ENCODE results near the gene TUBG2. TPM values are rescaled to one million over a fixed set of nuclear protein-coding genes. Genes with fewer than 3 reads are reported as not detected.

The TUBG2 gene
- total RNA-seq, 1 experiment from 2014 or later, result 26.1 TPM

DNA sequence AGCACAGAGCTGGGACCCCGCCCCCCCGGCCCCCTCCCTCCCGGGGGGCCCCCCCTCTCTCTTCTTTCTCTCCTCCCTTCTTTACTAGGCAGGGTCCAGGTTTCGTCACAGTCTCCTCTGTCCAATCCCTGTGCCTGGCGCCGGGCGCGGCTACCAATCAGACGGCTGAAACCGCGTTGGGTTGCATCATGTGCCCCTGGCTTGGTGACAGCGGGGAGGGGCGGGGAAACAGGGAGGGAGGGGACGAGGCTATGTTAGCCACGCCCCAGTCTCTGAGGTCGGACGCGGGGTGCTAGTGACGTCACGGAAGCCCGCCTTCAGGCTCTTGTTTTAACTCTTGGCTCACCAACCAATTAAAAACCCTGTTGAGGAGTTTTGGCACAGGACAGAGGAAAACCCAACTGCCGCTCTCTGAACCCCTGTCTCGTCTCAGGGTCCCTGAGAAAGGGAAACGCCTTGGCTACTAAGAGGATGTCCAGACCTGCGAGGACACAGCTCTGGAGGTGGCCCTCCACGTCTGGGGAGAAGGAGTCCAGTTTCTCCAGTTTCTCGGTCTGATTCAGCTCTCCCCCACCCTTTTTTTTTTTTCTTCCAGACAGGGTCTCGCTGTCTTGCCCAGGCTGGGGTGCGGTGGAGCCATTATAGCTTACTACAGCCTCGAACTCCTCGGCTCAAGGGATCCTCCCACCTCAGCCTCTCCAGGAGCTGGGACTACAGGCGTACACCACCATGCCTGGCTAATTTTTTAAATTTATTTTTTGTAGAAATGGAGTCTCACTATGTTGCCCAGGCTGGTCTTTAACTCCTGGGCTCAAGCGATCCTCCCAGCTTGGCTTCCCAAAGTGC, 18.2 kb downstream of the TUBG2 start:
- peak; percentile 100 for DNase-seq
- BruUV-seq (replicated peaks), result TSS peak; percentile 58
- Mint-ChIP-seq H3K36me3 (ENCODE audit: insufficient read depth, unreplicated experiment) (peaks cover 65% of the 10 kb centered on the region), H3K27me3 (ENCODE audit: unreplicated experiment) (peaks cover 12% of the 10 kb centered on the region), H3K27ac (ENCODE audit: unreplicated experiment) (peak overlapping the region; percentile 94), H3K4me3 (ENCODE audit: low read depth, unreplicated experiment) (peak overlapping the region; percentile 93), H3K4me1 (ENCODE audit: low read depth, unreplicated experiment) (peaks cover 48% of the 10 kb centered on the region), H3K9me3 (ENCODE audit: low read depth, unreplicated experiment) (no peaks in the 10 kb centered on the region)
- TF ChIP-seq, protein P1, sequence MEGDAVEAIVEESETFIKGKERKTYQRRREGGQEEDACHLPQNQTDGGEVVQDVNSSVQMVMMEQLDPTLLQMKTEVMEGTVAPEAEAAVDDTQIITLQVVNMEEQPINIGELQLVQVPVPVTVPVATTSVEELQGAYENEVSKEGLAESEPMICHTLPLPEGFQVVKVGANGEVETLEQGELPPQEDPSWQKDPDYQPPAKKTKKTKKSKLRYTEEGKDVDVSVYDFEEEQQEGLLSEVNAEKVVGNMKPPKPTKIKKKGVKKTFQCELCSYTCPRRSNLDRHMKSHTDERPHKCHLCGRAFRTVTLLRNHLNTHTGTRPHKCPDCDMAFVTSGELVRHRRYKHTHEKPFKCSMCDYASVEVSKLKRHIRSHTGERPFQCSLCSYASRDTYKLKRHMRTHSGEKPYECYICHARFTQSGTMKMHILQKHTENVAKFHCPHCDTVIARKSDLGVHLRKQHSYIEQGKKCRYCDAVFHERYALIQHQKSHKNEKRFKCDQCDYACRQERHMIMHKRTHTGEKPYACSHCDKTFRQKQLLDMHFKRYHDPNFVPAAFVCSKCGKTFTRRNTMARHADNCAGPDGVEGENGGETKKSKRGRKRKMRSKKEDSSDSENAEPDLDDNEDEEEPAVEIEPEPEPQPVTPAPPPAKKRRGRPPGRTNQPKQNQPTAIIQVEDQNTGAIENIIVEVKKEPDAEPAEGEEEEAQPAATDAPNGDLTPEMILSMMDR (IDR thresholded peaks at IDR 0.05; ENCODE audit: unreplicated experiment), result no peak
- intact Hi-C loops (cut with micrococcal nuclease; ENCODE audit: unreplicated experiment), result loop anchor here (5.0 to 10.0 kb wide), 3 partner anchors 70 to 100 kb away; partner anchors contain the start of genes PSMC3IP, RAMP2, RETREG3 and TUBG1
- CTCF ChIA-PET, result interaction anchor here (0.6 to 6.3 kb wide), 13 partner anchors 8 to 322 kb away, joined by 3 to 66 read pairs (median 4); partner anchors contain the start of genes PSMC3IP, RETREG3, TUBG1 and TUBG2

DNA sequence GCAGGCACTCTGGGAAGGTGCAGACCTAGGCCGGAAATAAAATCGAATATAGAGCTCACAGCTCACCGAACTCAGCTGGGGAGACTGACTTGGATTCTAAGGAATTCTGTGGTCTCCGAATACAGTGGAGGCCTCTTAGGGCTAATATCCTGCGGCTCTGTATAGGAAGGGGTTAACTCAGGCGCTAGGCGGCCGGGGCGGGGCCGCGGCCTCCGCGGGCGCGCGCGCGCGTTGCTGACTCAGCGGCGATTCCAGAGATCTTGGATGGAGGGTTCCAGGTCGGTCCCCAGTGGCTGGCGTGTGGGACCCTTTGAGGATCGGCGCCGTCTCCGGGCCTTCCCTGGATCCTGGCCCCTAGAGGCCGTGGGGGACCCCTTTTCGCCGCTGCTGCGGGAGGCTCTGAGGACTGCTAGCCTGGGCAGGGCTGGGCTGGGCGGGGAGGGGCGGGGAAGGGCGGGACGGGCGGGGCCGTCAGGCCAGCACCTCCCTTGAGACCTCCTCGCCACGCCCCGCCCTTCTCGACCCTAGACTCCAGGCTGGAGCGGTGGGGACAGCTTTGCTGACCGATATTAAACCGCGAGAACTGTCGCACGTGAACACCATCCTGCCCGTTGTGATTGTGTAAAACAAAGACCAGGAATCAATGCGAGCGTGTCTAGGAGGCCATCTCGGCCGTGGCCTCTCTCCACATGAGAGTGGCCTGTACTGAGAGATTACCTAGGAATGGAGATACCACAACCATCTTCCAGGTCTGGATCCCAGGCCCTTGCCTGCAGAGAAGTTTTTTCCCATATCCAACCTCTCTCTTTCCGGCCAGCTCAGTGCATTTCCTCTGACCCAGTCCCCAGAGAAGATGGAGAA, 19.1 kb downstream of the TUBG2 start:
- CTCF ChIA-PET, result interaction anchor here (0.8 to 6.3 kb wide), 11 partner anchors 11 to 111 kb away, joined by 3 to 66 read pairs (median 8); partner anchors contain the start of genes MLX, PSMC3IP, RETREG3 and TUBG1
- TSS peak; percentile 91 for BruUV-seq (replicated peaks)
- peak overlapping the region; percentile 94 for H3K27ac Mint-ChIP-seq (ENCODE audit: unreplicated experiment)

DNA sequence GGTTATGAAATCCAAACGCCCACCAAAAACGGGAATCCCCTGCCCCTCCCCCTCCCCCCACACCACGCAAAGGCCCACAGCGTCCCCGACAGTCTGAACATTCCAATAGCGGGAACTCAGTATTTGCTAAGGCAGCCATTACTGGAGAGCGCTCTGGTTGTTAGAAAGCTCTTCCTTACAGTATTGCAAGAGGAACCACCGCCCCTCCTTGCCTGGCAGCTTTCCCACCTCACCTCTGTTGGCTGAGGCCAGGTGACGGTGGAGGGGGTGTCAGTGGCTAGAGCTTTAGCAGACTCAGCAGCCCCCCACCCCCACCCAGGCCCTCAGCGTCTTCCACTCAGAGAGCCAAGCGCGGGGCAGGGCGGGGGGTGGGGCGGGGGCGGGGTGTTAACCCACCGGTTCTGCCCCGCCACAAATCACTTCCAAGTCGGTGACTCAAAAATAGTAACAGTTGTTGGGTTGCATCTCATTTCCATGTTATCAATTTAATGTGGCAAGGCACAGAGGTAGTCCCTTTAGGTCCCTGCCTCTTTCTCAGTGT, 19.9 kb downstream of the TUBG2 start:
- peak; percentile 67 for DNase-seq
- H3K4me3 Mint-ChIP-seq (ENCODE audit: low read depth, unreplicated experiment), result peak overlapping the region; percentile 93

More for the DNA sequence above, 19.1 kb downstream of the TUBG2 start:
- TF ChIP-seq, protein P1 (IDR thresholded peaks at IDR 0.05; ENCODE audit: unreplicated experiment), result no peak
- peak overlapping the region; percentile 93 for H3K4me3 Mint-ChIP-seq (ENCODE audit: low read depth, unreplicated experiment)
- peaks cover 70% of the 10 kb centered on the region for H3K36me3 Mint-ChIP-seq (ENCODE audit: insufficient read depth, unreplicated experiment)
- peak; percentile 95 for DNase-seq
- H3K9me3 Mint-ChIP-seq (ENCODE audit: low read depth, unreplicated experiment), result no peaks in the 10 kb centered on the region
- peaks cover 21% of the 10 kb centered on the region for H3K27me3 Mint-ChIP-seq (ENCODE audit: unreplicated experiment)
- H3K4me1 Mint-ChIP-seq (ENCODE audit: low read depth, unreplicated experiment), result peaks cover 57% of the 10 kb centered on the region
- intact Hi-C loops (cut with micrococcal nuclease; ENCODE audit: unreplicated experiment), result loop anchor here (5.0 to 10.0 kb wide), 3 partner anchors 71 to 101 kb away; partner anchors contain the start of genes PSMC3IP, RAMP2, RETREG3 and TUBG1

More for the DNA sequence above, 19.9 kb downstream of the TUBG2 start:
- BruUV-seq (replicated peaks), result no TSS peak
- Mint-ChIP-seq H3K9me3 (ENCODE audit: low read depth, unreplicated experiment) (no peaks in the 10 kb centered on the region), H3K27me3 (ENCODE audit: unreplicated experiment) (peaks cover 30% of the 10 kb centered on the region), H3K36me3 (ENCODE audit: insufficient read depth, unreplicated experiment) (peaks cover 74% of the 10 kb centered on the region), H3K27ac (ENCODE audit: unreplicated experiment) (peak overlapping the region; percentile 94), H3K4me1 (ENCODE audit: low read depth, unreplicated experiment) (peaks cover 62% of the 10 kb centered on the region)
- TF ChIP-seq, protein P1 (IDR thresholded peaks at IDR 0.05; ENCODE audit: unreplicated experiment), result no peak
- CTCF ChIA-PET, result interaction anchor here (0.8 to 6.3 kb wide), 12 partner anchors 12 to 112 kb away, joined by 3 to 66 read pairs (median 5); partner anchors contain the start of genes MLX, PSMC3IP, RETREG3 and TUBG1
- intact Hi-C loops (cut with micrococcal nuclease; ENCODE audit: unreplicated experiment), result loop anchor here (5.0 to 10.0 kb wide), 3 partner anchors 72 to 102 kb away; partner anchors contain the start of genes PSMC3IP, RAMP2, RETREG3 and TUBG1
